Common myeloid progenitor, CD34-positive (primary cell): Measurements from ENCODE around the gene CLDN2.
"Not testable (repeated sequence)": the region's sequence is repeated elsewhere in the genome, so short reads cannot be mapped to it uniquely, and the experiment has no call there.

ENCODE experiments used
- CTCF ChIA-PET: fragments of 350-600 bp; sonication (Branson Sonifier 250); formaldehyde crosslinking; loops from one replicate; lab custom pipeline; 2021; ENCODE audit warnings: antibody characterized with exemption; lab: Charles Lee
- POLR2A ChIA-PET: fragments of 350-600 bp; sonication (Branson Sonifier 250); formaldehyde crosslinking; loops from one replicate; lab custom pipeline; 2021; ENCODE audit warnings: antibody characterized with exemption; lab: Charles Lee
- DNase-seq, 3 donors: peaks; one replicate each; pipeline versions ENCODE4 v3.0.0 to v3.0.0-alpha.2; 2013
- H3K27ac ChIP-seq, 2 experiments: 1 replicate in 1 of 2; 2 replicates in 1 of 2; pipeline ENCODE4 v1.7.0; 2013; ENCODE audit warnings: inconsistent platforms in 2 of 2, low read length in 2 of 2, mild to moderate bottlenecking in 2 of 2, low read depth in 1 of 2, moderate library complexity in 1 of 2; ENCODE audit not compliant: severe bottlenecking in 2 of 2, insufficient read depth in 1 of 2, poor library complexity in 1 of 2
- H3K27me3 ChIP-seq, 5 experiments: replicated peaks in 2 of 5; 1 replicate in 3 of 5; 2 replicates in 2 of 5; pipeline versions ENCODE4 v1.6.1 to v1.7.0; 2013; ENCODE audit warnings: low read length in 4 of 5, mild to moderate bottlenecking in 2 of 5, moderate library complexity in 2 of 5, inconsistent platforms in 1 of 5; ENCODE audit not compliant: insufficient read depth in 5 of 5, control insufficient read depth in 4 of 5
- H3K36me3 ChIP-seq, 4 experiments: 1 replicate in 2 of 4; 2 replicates in 2 of 4; pipeline versions ENCODE4 v1.6.1 to v1.7.0; 2013; ENCODE audit warnings: low read length in 3 of 4, control low read depth in 1 of 4, mild to moderate bottlenecking in 1 of 4; ENCODE audit not compliant: control insufficient read depth in 4 of 4, insufficient read depth in 4 of 4
- H3K4me1 ChIP-seq, 4 experiments: 1 replicate in 3 of 4; 2 replicates in 1 of 4; pipeline versions ENCODE4 v1.6.1 to v1.7.1; 2013; ENCODE audit warnings: low read length in 3 of 4, mild to moderate bottlenecking in 3 of 4, control low read depth in 1 of 4, inconsistent platforms in 1 of 4, moderate library complexity in 1 of 4; ENCODE audit not compliant: control insufficient read depth in 4 of 4, insufficient read depth in 4 of 4; ENCODE audit errors: control extremely low read depth in 1 of 4
- H3K4me3 ChIP-seq, 7 experiments: 1 replicate in 4 of 7; 2 replicates in 3 of 7; pipeline versions ENCODE4 v1.5.1 to v1.7.0; 2013; ENCODE audit warnings: mild to moderate bottlenecking in 7 of 7, low read length in 6 of 7, moderate library complexity in 6 of 7, inconsistent platforms in 2 of 7, low read depth in 2 of 7, control low read depth in 1 of 7; ENCODE audit not compliant: insufficient read depth in 4 of 7, control insufficient read depth in 1 of 7; ENCODE audit errors: extremely low read depth in 1 of 7
- H3K9me3 ChIP-seq, 5 experiments: 1 replicate in 4 of 5; 2 replicates in 1 of 5; pipeline versions ENCODE4 v1.6.1 to v1.7.1; 2013; ENCODE audit warnings: low read length in 4 of 5, mild to moderate bottlenecking in 2 of 5, inconsistent platforms in 1 of 5, low read depth in 1 of 5, moderate library complexity in 1 of 5; ENCODE audit not compliant: control insufficient read depth in 4 of 5, insufficient read depth in 2 of 5; ENCODE audit errors: control extremely low read depth in 1 of 5
- WGBS: methylation state at CpG from one replicate; pipeline ENCODE4 v1.1.5; 2013; ENCODE audit not compliant: insufficient coverage; 5-methylcytosine and 5-hydroxymethylcytosine counted together

CLDN2 gene

GRCh38 chrX:106966547-106966946 is 46.3 kb downstream of the CLDN2 start:
- H3K36me3 ChIP-seq, H3K4me1 ChIP-seq, H3K27me3 ChIP-seq, POLR2A ChIA-PET, H3K27ac ChIP-seq, H3K9me3 ChIP-seq, H3K4me3 ChIP-seq, CTCF ChIA-PET, DNase-seq: not testable (repeated sequence)
- WGBS = 85% methylated on average over 5 of the region's 6 CpGs

GRCh38 chrX:106972896-106973295 is 52.7 kb downstream of the CLDN2 start:
- CTCF ChIA-PET = no interaction called here
- no peak for DNase-seq
- no peak overlapping the region for H3K4me3 ChIP-seq
- peaks cover 0 to 3% (median 0%) of the 10 kb centered on the region in 5 experiments for H3K9me3 ChIP-seq
- H3K4me1 ChIP-seq = no peaks in the 10 kb centered on the region
- H3K36me3 ChIP-seq = no peaks in the 10 kb centered on the region
- POLR2A ChIA-PET = no interaction called here
- H3K27ac ChIP-seq = no peak overlapping the region
- H3K27me3 ChIP-seq = no peaks in the 10 kb centered on the region

- CTCF ChIA-PET = no interaction called here
- no peaks in the 10 kb centered on the region for H3K36me3 ChIP-seq
- DNase-seq = no peak
- POLR2A ChIA-PET = no interaction called here
- no peaks in the 10 kb centered on the region for H3K4me1 ChIP-seq
- WGBS = 42% methylated on average over 3 of the region's 5 CpGs
- no peak overlapping the region for H3K27ac ChIP-seq
- no peaks in the 10 kb centered on the region for H3K9me3 ChIP-seq
- no peaks in the 10 kb centered on the region for H3K27me3 ChIP-seq
- no peak overlapping the region for H3K4me3 ChIP-seq
Measured at GRCh38 chrX:106973433-106974149, 53.4 kb downstream of the CLDN2 start.

GRCh38 chrX:106976416-106976815 is 56.2 kb downstream of the CLDN2 start:
- Histone ChIP-seq H3K4me3 (no peak overlapping the region), H3K36me3 (no peaks in the 10 kb centered on the region), H3K27ac (no peak overlapping the region), H3K9me3 (no peaks in the 10 kb centered on the region), H3K4me1 (no peaks in the 10 kb centered on the region), H3K27me3 (peaks cover 0 to 2% (median 0%) of the 10 kb centered on the region in 5 experiments)
- ChIA-PET CTCF (no interaction called here), POLR2A (no interaction called here)
- 94% methylated on average over 2 of the region's 3 CpGs for WGBS
- no peak for DNase-seq
